HCT116 (cell line): ENCODE measurements around the gene LAMP1. TPM values are rescaled to one million over a fixed set of nuclear protein-coding genes. Genes with fewer than 3 reads are reported as not detected.

Source experiments
- ATAC-seq: fragments of 200-7000 bp; cut with Tn5 transposase; 2 replicates; pipeline ENCODE4 v1.9.1; 2020; ENCODE audit warnings: mild to moderate bottlenecking, moderate library complexity
- BruUV-seq: library from RNA; stranded (reverse); fragments of 400-500 nt; replicated peaks from 2 replicates; lab custom pipeline; 2021; lab: Mats Ljungman, UMichigan
- CTCF ChIA-PET: fragments of 300-600 bp; sonication (Branson Sonifier 250); formaldehyde crosslinking; loops from one replicate; lab custom pipeline; 2021; ENCODE audit warnings: antibody characterized with exemption; lab: Charles Lee
- POLR2A ChIA-PET: fragments of 300-600, 350-600 bp; sonication (Branson Sonifier 250); formaldehyde crosslinking; loops from one replicate; lab custom pipeline; 2021; ENCODE audit warnings: antibody characterized with exemption; lab: Charles Lee
- RAD21 ChIA-PET, 2 experiments: fragments of 300-600 bp; sonication (Branson Sonifier 250); formaldehyde crosslinking; loops; one replicate each; lab custom pipeline; 2023; ENCODE audit warnings: low total read pairs in 2 of 2; ENCODE audit not compliant: uncharacterized antibody in 2 of 2, unreplicated experiment in 2 of 2, low non-redundant PET in 1 of 2; lab: Charles Lee
- DNase-seq: peaks from one replicate; pipeline ENCODE4 v3.0.0-alpha.2; 2010; ENCODE audit warnings: low read depth, low spot score
- H2AFZ ChIP-seq: fragments of 200-600 bp; shearing (Covaris generic), sonication (generic); 2 replicates; pipeline ENCODE4 v1.6.1; 2017; ENCODE audit warnings: low read depth, mixed run types, mixed read lengths, antibody characterized with exemption, low read length; ENCODE audit not compliant: poor library complexity, severe bottlenecking
- H3K27ac ChIP-seq: 2 replicates; pipeline ENCODE4 v1.5.1; 2012; ENCODE audit warnings: low read depth, low read length
- H3K27me3 ChIP-seq: fragments of 200-600 bp; sonication (generic); 2 replicates; pipeline ENCODE4 v1.6.1; 2016; ENCODE audit warnings: mixed run types, low read length, mixed read lengths; ENCODE audit not compliant: insufficient read depth
- H3K36me3 ChIP-seq, 2 experiments: fragments of 200-500 bp in 1 of 2; fragments of 200-600 bp in 1 of 2; sonication (Bioruptor generic) in 1 of 2; sonication (generic) in 1 of 2; 2 replicates each; pipeline versions ENCODE4 v1.5.1 to v1.6.1; 2014 to 2016; ENCODE audit warnings: low read length in 2 of 2, inconsistent platforms in 1 of 2, mixed read lengths in 1 of 2, mixed run types in 1 of 2; ENCODE audit not compliant: insufficient read depth in 2 of 2, control insufficient read depth in 1 of 2
- H3K4me1 ChIP-seq, 2 experiments: fragments of 200-600 bp in 1 of 2; sonication (generic) in 1 of 2; 2 replicates each; pipeline versions ENCODE4 v1.5.1 to v1.6.1; 2012 to 2017; ENCODE audit warnings: low read length in 2 of 2, inconsistent platforms in 1 of 2, mild to moderate bottlenecking in 1 of 2, mixed read lengths in 1 of 2, mixed run types in 1 of 2, moderate library complexity in 1 of 2; ENCODE audit not compliant: insufficient read depth in 2 of 2, control insufficient read depth in 1 of 2
- H3K4me2 ChIP-seq: fragments of 200-600 bp; sonication (generic); 2 replicates; pipeline ENCODE4 v1.6.1; 2017; ENCODE audit warnings: mixed run types, low read length, mixed read lengths
- H3K4me3 ChIP-seq, 2 experiments: fragments of 200-600 bp in 1 of 2; sonication (generic) in 1 of 2; replicated peaks in 1 of 2; 2 replicates each; pipeline ENCODE4 v1.5.1; 2011 to 2016; ENCODE audit warnings: low read length in 2 of 2, control low read depth in 1 of 2, low read depth in 1 of 2, mild to moderate bottlenecking in 1 of 2, mixed read lengths in 1 of 2, mixed run types in 1 of 2
- H3K79me2 ChIP-seq: fragments of 200-600 bp; sonication (generic); 2 replicates; pipeline ENCODE4 v1.6.1; 2017; ENCODE audit warnings: mild to moderate bottlenecking, mixed run types, low read length, moderate library complexity, mixed read lengths; ENCODE audit not compliant: insufficient read depth
- H3K9ac ChIP-seq: fragments of 200-600 bp; sonication (generic); 2 replicates; pipeline ENCODE4 v1.6.1; 2016; ENCODE audit warnings: low read length, mixed read lengths
- H3K9me2 ChIP-seq: fragments of 200-600 bp; sonication (generic), shearing (Covaris generic); 2 replicates; pipeline ENCODE4 v1.6.1; 2017; ENCODE audit warnings: mixed run types, mild to moderate bottlenecking, moderate library complexity; ENCODE audit not compliant: insufficient read depth
- H3K9me3 ChIP-seq, 2 experiments: fragments of 200-500 bp in 1 of 2; fragments of 200-600 bp in 1 of 2; sonication (Bioruptor generic) in 1 of 2; sonication (generic) in 1 of 2; 2 replicates each; pipeline ENCODE4 v1.6.1; 2014 to 2017; ENCODE audit warnings: low read length in 2 of 2, mixed read lengths in 2 of 2, inconsistent platforms in 1 of 2, low read depth in 1 of 2, mild to moderate bottlenecking in 1 of 2, mixed run types in 1 of 2, moderate library complexity in 1 of 2; ENCODE audit not compliant: control insufficient read depth in 1 of 2, insufficient read depth in 1 of 2
- H4K20me1 ChIP-seq: fragments of 200-600 bp; sonication (generic), shearing (Covaris generic); 2 replicates; pipeline ENCODE4 v1.6.1; 2017; ENCODE audit warnings: mixed run types, mild to moderate bottlenecking, moderate library complexity; ENCODE audit not compliant: insufficient read depth
- CBX3 ChIP-seq: IDR thresholded peaks from 2 replicates; pipeline ENCODE4 v1.6.1; 2012; ENCODE audit warnings: low read depth
- CEBPB ChIP-seq: IDR thresholded peaks from 2 replicates; pipeline ENCODE4 v1.6.1; 2012; ENCODE audit warnings: low read depth
- EGR1 ChIP-seq: IDR thresholded peaks from 2 replicates; pipeline ENCODE4 v1.6.1; 2012; ENCODE audit warnings: low read depth
- EZH2 ChIP-seq: fragments of 200-600 bp; sonication (generic); IDR thresholded peaks from 2 replicates; pipeline ENCODE4 v1.6.1; 2017; ENCODE audit warnings: antibody characterized with exemption, mixed run types
- FOSL1 ChIP-seq: IDR thresholded peaks from 2 replicates; pipeline ENCODE4 v1.6.1; 2012; ENCODE audit warnings: low read depth
- POLR2AphosphoS5 ChIP-seq: IDR thresholded peaks from 2 replicates; pipeline ENCODE4 v1.6.1; 2011; ENCODE audit warnings: mild to moderate bottlenecking, low read depth, low read length, moderate library complexity
- SIN3A ChIP-seq: IDR thresholded peaks from 2 replicates; pipeline ENCODE4 v1.6.1; 2012; ENCODE audit warnings: low read depth
- YY1 ChIP-seq: IDR thresholded peaks from 2 replicates; pipeline ENCODE4 v1.6.1; 2011; ENCODE audit warnings: low read length, low read depth, moderate library complexity, mild to moderate bottlenecking; ENCODE audit not compliant: insufficient replicate concordance; ENCODE audit errors: extremely low read depth
- ZFX ChIP-seq: fragments of 450-650 bp; IDR thresholded peaks from 2 replicates; pipeline ENCODE4 v1.6.1; 2017
- ZNF274 ChIP-seq: fragments of 200-500 bp; sonication (Bioruptor generic); IDR thresholded peaks from 2 replicates; pipeline ENCODE4 v1.6.1; 2014; ENCODE audit warnings: mild to moderate bottlenecking, low read depth, low read length, inconsistent platforms
- intact Hi-C: fragments of 100-400 bp; cut with micrococcal nuclease; formaldehyde crosslinking; loops from 2 replicates; pipeline ENCODE4 v1.10.0; 2022
- total RNA-seq: library from RNA; stranded (reverse); gene quantifications from one replicate; pipeline ENCODE4 v1.2.1, GENCODE V29; 2021; ENCODE audit not compliant: unreplicated experiment
- TF ChIP-seq, protein P1 (sequence below): IDR thresholded peaks from 2 replicates; pipeline ENCODE4 v1.6.1; 2011; ENCODE audit warnings: mild to moderate bottlenecking, low read length, moderate library complexity; ENCODE audit not compliant: insufficient replicate concordance; ENCODE audit errors: extremely low read depth
- TF ChIP-seq, protein P2 (sequence below): IDR thresholded peaks from 2 replicates; pipeline ENCODE4 v1.6.1; 2012
- TF ChIP-seq, protein P3 (sequence below), 3 experiments: fragments of 200-600 bp in 1 of 3; sonication (generic) in 1 of 3; IDR thresholded peaks in 2 of 3; conservative IDR thresholded peaks in 1 of 3; 2 replicates each; pipeline ENCODE4 v1.5.1; 2012 to 2017; ENCODE audit warnings: low read depth in 2 of 3, low read length in 2 of 3, antibody characterized with exemption in 1 of 3, borderline replicate concordance in 1 of 3, control low read depth in 1 of 3, mild to moderate bottlenecking in 1 of 3, mixed read lengths in 1 of 3, mixed run types in 1 of 3, moderate library complexity in 1 of 3; ENCODE audit not compliant: insufficient read depth in 1 of 3

Gene LAMP1
- total RNA-seq, 1 experiment from 2014 or later = 158 TPM

DNA sequence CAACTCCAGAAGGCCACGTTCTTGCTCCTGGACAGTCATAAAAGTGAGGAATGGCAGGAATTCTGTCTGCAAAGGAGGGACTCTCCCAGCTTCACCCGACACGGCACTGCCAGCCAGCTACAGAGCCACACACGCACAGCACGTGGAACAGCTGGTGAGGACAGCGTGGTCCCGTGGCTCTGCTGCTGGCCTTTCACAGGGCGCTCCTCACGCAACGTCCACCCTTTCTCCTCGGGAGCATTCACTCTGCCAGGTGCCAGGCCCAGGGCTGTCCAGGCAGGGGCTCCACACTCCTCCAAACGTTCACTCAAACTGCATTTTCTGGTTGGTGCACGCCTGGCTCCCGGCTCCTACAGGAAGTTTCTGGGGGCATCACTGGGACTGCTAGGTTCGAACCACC, 52.5 kb downstream of the LAMP1 start:
- ChIA-PET RAD21 (no interaction called here), CTCF (no interaction called here), POLR2A (no interaction called here)
- Histone ChIP-seq H3K4me2 (no peak overlapping the region), H2AFZ (no peak overlapping the region), H3K79me2 (no peaks in the 10 kb centered on the region), H3K36me3 (peaks cover 13 to 21% of the 10 kb centered on the region in 2 experiments; a peak in 3 of 4 replicates), H3K9me2 (no peaks in the 10 kb centered on the region), H3K4me1 (no peaks in the 10 kb centered on the region), H3K27ac (no peak overlapping the region), H3K27me3 (no peaks in the 10 kb centered on the region), H3K4me3 (no peak overlapping the region), H4K20me1 (no peaks in the 10 kb centered on the region), H3K9ac (no peak overlapping the region), H3K9me3 (no peaks in the 10 kb centered on the region; a peak in 1 of 4 replicates)
- BruUV-seq = no TSS peak
- no peak for DNase-seq
- TF ChIP-seq CEBPB = no peak
- no peak for TF ChIP-seq EZH2
- no peak for TF ChIP-seq YY1
- TF ChIP-seq, protein P1, sequence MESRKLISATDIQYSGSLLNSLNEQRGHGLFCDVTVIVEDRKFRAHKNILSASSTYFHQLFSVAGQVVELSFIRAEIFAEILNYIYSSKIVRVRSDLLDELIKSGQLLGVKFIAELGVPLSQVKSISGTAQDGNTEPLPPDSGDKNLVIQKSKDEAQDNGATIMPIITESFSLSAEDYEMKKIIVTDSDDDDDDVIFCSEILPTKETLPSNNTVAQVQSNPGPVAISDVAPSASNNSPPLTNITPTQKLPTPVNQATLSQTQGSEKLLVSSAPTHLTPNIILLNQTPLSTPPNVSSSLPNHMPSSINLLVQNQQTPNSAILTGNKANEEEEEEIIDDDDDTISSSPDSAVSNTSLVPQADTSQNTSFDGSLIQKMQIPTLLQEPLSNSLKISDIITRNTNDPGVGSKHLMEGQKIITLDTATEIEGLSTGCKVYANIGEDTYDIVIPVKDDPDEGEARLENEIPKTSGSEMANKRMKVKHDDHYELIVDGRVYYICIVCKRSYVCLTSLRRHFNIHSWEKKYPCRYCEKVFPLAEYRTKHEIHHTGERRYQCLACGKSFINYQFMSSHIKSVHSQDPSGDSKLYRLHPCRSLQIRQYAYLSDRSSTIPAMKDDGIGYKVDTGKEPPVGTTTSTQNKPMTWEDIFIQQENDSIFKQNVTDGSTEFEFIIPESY = no peak
- no peak for TF ChIP-seq ZNF274
- TF ChIP-seq, protein P2, sequence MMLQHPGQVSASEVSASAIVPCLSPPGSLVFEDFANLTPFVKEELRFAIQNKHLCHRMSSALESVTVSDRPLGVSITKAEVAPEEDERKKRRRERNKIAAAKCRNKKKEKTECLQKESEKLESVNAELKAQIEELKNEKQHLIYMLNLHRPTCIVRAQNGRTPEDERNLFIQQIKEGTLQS = no peak
- TF ChIP-seq SIN3A = no peak
- TF ChIP-seq CBX3 = no peak
- TF ChIP-seq EGR1 = no peak
- no peak for TF ChIP-seq ZFX
- no peak for TF ChIP-seq FOSL1
- no peak for TF ChIP-seq POLR2AphosphoS5
- TF ChIP-seq, protein P3, sequence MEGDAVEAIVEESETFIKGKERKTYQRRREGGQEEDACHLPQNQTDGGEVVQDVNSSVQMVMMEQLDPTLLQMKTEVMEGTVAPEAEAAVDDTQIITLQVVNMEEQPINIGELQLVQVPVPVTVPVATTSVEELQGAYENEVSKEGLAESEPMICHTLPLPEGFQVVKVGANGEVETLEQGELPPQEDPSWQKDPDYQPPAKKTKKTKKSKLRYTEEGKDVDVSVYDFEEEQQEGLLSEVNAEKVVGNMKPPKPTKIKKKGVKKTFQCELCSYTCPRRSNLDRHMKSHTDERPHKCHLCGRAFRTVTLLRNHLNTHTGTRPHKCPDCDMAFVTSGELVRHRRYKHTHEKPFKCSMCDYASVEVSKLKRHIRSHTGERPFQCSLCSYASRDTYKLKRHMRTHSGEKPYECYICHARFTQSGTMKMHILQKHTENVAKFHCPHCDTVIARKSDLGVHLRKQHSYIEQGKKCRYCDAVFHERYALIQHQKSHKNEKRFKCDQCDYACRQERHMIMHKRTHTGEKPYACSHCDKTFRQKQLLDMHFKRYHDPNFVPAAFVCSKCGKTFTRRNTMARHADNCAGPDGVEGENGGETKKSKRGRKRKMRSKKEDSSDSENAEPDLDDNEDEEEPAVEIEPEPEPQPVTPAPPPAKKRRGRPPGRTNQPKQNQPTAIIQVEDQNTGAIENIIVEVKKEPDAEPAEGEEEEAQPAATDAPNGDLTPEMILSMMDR (IDR thresholded peaks at IDR 0.05 in 2 of 3, conservative IDR thresholded peaks at IDR 0.05 in 1 of 3; ENCODE audit: borderline replicate concordance in 1 of 3, insufficient read depth in 1 of 3, low read depth in 2 of 3, low read length in 2 of 3) = no peak
- no peak for ATAC-seq
- intact Hi-C loops = no loop called here
